Panc1 (cell line): Measurements from ENCODE around the gene SLC6A12. TPM values are rescaled to one million over a fixed set of nuclear protein-coding genes. Genes with fewer than 3 reads are reported as not detected.

Experiments
- ATAC-seq: fragments of 200-7000 bp; cut with Tn5 transposase; 2 replicates; pipeline ENCODE4 v1.9.1; 2020; ENCODE audit warnings: mild to moderate bottlenecking, moderate library complexity
- BruUV-seq: library from RNA; stranded (reverse); fragments of 400-500 nt; replicated peaks from 2 replicates; lab custom pipeline; 2021; lab: Mats Ljungman, UMichigan
- CTCF ChIA-PET: fragments of 300-600 bp; sonication (Branson Sonifier 250); formaldehyde crosslinking; loops from one replicate; lab custom pipeline; 2022; ENCODE audit warnings: antibody characterized with exemption; lab: Charles Lee
- POLR2A ChIA-PET: fragments of 300-600 bp; sonication (Branson Sonifier 250); formaldehyde crosslinking; loops from one replicate; lab custom pipeline; 2022; ENCODE audit warnings: antibody characterized with exemption; lab: Charles Lee
- DNase-seq: peaks from one replicate; pipeline ENCODE4 v3.0.0-alpha.2; 2010; ENCODE audit warnings: low read depth, low spot score
- H3K27ac ChIP-seq: 2 replicates; pipeline ENCODE4 v1.5.1; 2011; ENCODE audit warnings: mild to moderate bottlenecking, low read length, inconsistent platforms
- H3K27me3 ChIP-seq: fragments of 200-500 bp; sonication (Bioruptor generic); 2 replicates; pipeline ENCODE4 v1.6.0; 2014; ENCODE audit warnings: low read length, inconsistent platforms; ENCODE audit not compliant: control insufficient read depth, insufficient read depth
- H3K36me3 ChIP-seq: fragments of 200-500 bp; sonication (Bioruptor generic); 2 replicates; pipeline ENCODE4 v1.5.1; 2014; ENCODE audit warnings: inconsistent platforms, mild to moderate bottlenecking, low read length, moderate library complexity; ENCODE audit not compliant: control insufficient read depth, insufficient read depth
- H3K4me1 ChIP-seq: 2 replicates; pipeline ENCODE4 v1.5.1; 2011; ENCODE audit warnings: inconsistent platforms, mild to moderate bottlenecking, low read length, moderate library complexity; ENCODE audit not compliant: control insufficient read depth, insufficient read depth
- H3K4me3 ChIP-seq, 2 experiments: 2 replicates each; pipeline ENCODE4 v1.5.1; 2011 to 2012; ENCODE audit warnings: low read depth in 2 of 2, low read length in 2 of 2, mild to moderate bottlenecking in 2 of 2, inconsistent platforms in 1 of 2, moderate library complexity in 1 of 2
- H3K9me3 ChIP-seq: fragments of 200-500 bp; sonication (Bioruptor generic); 2 replicates; pipeline ENCODE4 v1.5.1; 2014; ENCODE audit warnings: low read depth, mild to moderate bottlenecking, inconsistent platforms, low read length, moderate library complexity; ENCODE audit not compliant: control insufficient read depth, insufficient read depth
- POLR2AphosphoS5 ChIP-seq: IDR thresholded peaks from 2 replicates; pipeline ENCODE4 v1.6.1; 2012; ENCODE audit warnings: mild to moderate bottlenecking, low read depth, low read length, moderate library complexity
- SIN3A ChIP-seq: IDR thresholded peaks from 2 replicates; pipeline ENCODE4 v1.6.1; 2012; ENCODE audit warnings: low read depth, mild to moderate bottlenecking, low read length, moderate library complexity, borderline replicate concordance; ENCODE audit not compliant: insufficient read depth
- TCF7L2 ChIP-seq: IDR thresholded peaks from 2 replicates; pipeline ENCODE4 v1.6.1; 2011; ENCODE audit warnings: mild to moderate bottlenecking, low read depth, low read length, inconsistent platforms
- in situ Hi-C: cut with HindIII; loops from 2 replicates; pipeline ENCODE4 v1.10.0; 2016; ENCODE audit warnings: low sequenced_read_pairs, low pct_unique_long_range_greater_than_20kb
- intact Hi-C: fragments of 100-400 bp; cut with micrococcal nuclease; formaldehyde crosslinking; loops from one replicate; pipeline ENCODE4 v1.10.0; 2022; ENCODE audit not compliant: unreplicated experiment
- total RNA-seq: library from RNA; stranded (reverse); gene quantifications from one replicate; pipeline ENCODE4 v1.2.1, GENCODE V29; 2021; ENCODE audit not compliant: unreplicated experiment
- TF ChIP-seq, protein P1 (sequence below), 2 experiments: IDR thresholded peaks; 2 replicates each; pipeline ENCODE4 v1.6.1; 2011 to 2012; ENCODE audit warnings: low read depth in 2 of 2, control low read depth in 1 of 2, low read length in 1 of 2, mild to moderate bottlenecking in 1 of 2, moderate library complexity in 1 of 2; ENCODE audit not compliant: insufficient read depth in 1 of 2
- TF ChIP-seq, protein P2 (sequence below): fragments of 450-650 bp; IDR thresholded peaks from 2 replicates; pipeline ENCODE4 v1.5.1; 2017; ENCODE audit warnings: mild to moderate bottlenecking

SLC6A12 gene
- total RNA-seq, 1 experiment from 2014 or later, result 1.0 TPM

GRCh38 chr12:209851-210250 lies 4.1 kb downstream of the SLC6A12 start:
- Histone ChIP-seq H3K4me1 (peaks cover 7% of the 10 kb centered on the region), H3K9me3 (no peaks in the 10 kb centered on the region), H3K27me3 (no peaks in the 10 kb centered on the region), H3K36me3 (no peaks in the 10 kb centered on the region), H3K27ac (no peak overlapping the region), H3K4me3 (no peak overlapping the region)
- no peak for DNase-seq
- TF ChIP-seq, protein P1, sequence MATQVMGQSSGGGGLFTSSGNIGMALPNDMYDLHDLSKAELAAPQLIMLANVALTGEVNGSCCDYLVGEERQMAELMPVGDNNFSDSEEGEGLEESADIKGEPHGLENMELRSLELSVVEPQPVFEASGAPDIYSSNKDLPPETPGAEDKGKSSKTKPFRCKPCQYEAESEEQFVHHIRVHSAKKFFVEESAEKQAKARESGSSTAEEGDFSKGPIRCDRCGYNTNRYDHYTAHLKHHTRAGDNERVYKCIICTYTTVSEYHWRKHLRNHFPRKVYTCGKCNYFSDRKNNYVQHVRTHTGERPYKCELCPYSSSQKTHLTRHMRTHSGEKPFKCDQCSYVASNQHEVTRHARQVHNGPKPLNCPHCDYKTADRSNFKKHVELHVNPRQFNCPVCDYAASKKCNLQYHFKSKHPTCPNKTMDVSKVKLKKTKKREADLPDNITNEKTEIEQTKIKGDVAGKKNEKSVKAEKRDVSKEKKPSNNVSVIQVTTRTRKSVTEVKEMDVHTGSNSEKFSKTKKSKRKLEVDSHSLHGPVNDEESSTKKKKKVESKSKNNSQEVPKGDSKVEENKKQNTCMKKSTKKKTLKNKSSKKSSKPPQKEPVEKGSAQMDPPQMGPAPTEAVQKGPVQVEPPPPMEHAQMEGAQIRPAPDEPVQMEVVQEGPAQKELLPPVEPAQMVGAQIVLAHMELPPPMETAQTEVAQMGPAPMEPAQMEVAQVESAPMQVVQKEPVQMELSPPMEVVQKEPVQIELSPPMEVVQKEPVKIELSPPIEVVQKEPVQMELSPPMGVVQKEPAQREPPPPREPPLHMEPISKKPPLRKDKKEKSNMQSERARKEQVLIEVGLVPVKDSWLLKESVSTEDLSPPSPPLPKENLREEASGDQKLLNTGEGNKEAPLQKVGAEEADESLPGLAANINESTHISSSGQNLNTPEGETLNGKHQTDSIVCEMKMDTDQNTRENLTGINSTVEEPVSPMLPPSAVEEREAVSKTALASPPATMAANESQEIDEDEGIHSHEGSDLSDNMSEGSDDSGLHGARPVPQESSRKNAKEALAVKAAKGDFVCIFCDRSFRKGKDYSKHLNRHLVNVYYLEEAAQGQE (IDR thresholded peaks at IDR 0.05; ENCODE audit: insufficient read depth in 1 of 2, low read depth in 2 of 2, low read length in 1 of 2), result no peak
- TF ChIP-seq TCF7L2, result no peak
- TF ChIP-seq, protein P2, sequence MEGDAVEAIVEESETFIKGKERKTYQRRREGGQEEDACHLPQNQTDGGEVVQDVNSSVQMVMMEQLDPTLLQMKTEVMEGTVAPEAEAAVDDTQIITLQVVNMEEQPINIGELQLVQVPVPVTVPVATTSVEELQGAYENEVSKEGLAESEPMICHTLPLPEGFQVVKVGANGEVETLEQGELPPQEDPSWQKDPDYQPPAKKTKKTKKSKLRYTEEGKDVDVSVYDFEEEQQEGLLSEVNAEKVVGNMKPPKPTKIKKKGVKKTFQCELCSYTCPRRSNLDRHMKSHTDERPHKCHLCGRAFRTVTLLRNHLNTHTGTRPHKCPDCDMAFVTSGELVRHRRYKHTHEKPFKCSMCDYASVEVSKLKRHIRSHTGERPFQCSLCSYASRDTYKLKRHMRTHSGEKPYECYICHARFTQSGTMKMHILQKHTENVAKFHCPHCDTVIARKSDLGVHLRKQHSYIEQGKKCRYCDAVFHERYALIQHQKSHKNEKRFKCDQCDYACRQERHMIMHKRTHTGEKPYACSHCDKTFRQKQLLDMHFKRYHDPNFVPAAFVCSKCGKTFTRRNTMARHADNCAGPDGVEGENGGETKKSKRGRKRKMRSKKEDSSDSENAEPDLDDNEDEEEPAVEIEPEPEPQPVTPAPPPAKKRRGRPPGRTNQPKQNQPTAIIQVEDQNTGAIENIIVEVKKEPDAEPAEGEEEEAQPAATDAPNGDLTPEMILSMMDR, result no peak
- TF ChIP-seq POLR2AphosphoS5, result no peak
- TF ChIP-seq SIN3A, result no peak
- in situ Hi-C loops (no loop called here), intact Hi-C loops (no loop called here)
- POLR2A ChIA-PET, result no interaction called here
- no TSS peak for BruUV-seq
- CTCF ChIA-PET, result no interaction called here
- ATAC-seq, result no peak

GRCh38 chr12:209246-209645 lies 4.7 kb downstream of the SLC6A12 start:
- in situ Hi-C loops, result no loop called here
- ChIA-PET CTCF (no interaction called here), POLR2A (no interaction called here)
- no TSS peak for BruUV-seq
- Histone ChIP-seq H3K27me3 (no peaks in the 10 kb centered on the region), H3K36me3 (no peaks in the 10 kb centered on the region), H3K27ac (no peak overlapping the region), H3K9me3 (no peaks in the 10 kb centered on the region), H3K4me1 (peaks cover 7% of the 10 kb centered on the region), H3K4me3 (no peak overlapping the region)
- ATAC-seq (no peak), DNase-seq (no peak)
- intact Hi-C loops, result no loop called here
- TF ChIP-seq SIN3A (no peak), TCF7L2 (no peak), POLR2AphosphoS5 (no peak)
- TF ChIP-seq, protein P2, result no peak
- TF ChIP-seq, protein P1 (IDR thresholded peaks at IDR 0.05; ENCODE audit: insufficient read depth in 1 of 2, low read depth in 2 of 2, low read length in 1 of 2), result no peak
